HG03469 (cell line): ENCODE measurements around the gene MCFD2.
"Not testable (repeated sequence)": the region's sequence is repeated elsewhere in the genome, so short reads cannot be mapped to it uniquely, and the experiment has no call there.

Source experiments
- ATAC-seq: cut with Tn5 transposase; IDR thresholded peaks from one replicate; pipeline ENCODE4 v1.9.1; 2021; ENCODE audit warnings: mild to moderate bottlenecking, moderate library complexity, moderate number of reproducible peaks; ENCODE audit not compliant: unreplicated experiment

The MCFD2 gene

DNA sequence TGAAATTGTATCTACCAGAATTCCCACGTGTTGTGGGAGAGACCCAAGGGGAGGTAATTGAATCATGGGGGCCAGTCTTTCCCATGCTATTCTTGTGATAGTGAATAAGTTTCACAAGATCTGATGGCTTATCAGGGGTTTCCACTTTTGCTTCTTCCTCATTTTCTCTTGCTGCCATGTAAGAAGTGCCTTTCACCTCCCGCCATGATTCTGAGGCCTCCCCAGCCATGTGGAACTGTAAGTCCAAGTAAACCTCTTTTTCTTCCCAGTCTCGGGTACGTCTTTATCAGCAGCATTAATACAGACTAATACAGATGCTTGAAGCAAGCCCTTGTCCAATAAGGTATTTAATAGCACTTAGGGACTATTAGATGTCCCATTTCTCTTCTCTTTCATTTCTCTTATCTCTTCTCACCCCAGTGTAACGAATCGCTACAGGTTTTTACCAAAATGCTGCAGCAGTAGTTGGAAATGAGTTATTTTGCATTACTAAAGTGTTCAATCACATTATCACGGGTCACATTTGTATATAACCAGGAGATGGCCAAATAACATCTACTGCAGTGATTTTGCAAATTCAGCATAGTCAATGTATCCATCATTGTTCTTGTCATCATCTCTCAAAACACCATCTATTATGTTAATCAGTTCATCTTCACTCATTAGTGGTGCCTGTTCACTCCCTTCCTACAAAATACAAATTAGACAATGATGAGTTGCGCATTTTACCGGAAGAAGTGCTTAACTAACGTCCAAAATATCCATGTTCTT lies 10.5 kb downstream of the MCFD2 start:
- ATAC-seq = not testable (repeated sequence)

DNA sequence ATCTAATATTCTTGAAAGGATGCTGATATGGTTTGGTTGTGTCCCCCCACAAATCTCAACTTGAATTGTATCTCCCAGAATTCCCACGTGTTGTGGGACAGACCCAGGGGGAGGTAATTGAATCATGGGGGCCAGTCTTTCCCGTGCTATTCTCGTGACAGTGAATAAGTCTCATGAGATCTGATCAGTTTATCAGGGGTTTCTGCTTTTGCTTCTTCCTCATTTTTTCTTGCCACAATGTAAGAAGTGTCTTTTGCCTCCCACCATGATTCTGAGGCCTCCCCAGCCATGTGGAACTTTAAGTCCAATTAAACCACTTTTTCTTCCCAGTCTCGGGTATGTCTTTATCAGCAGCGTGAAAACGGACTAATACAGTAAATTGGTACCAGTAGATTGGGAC lies 12.6 kb downstream of the MCFD2 start:
- not testable (repeated sequence) for ATAC-seq

DNA sequence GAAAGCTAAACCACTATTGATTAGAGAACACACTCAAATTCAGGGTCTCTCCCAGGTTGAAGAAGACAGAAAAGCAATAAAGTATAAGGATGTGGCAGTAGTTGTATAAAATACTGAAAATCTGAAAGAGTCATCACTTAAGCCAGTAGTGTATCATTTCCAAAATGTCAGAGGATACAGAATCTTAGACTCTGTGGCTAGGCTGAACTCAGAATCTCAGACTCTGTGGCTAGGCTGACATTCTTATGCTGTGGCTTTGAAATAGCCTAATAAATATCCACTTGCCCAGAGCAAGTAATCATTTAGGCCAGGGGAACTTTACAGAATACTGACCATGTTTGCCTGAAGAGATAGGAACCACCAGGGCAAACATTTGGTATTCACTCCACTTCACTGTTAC lies 13.1 kb downstream of the MCFD2 start:
- no peak for ATAC-seq

DNA sequence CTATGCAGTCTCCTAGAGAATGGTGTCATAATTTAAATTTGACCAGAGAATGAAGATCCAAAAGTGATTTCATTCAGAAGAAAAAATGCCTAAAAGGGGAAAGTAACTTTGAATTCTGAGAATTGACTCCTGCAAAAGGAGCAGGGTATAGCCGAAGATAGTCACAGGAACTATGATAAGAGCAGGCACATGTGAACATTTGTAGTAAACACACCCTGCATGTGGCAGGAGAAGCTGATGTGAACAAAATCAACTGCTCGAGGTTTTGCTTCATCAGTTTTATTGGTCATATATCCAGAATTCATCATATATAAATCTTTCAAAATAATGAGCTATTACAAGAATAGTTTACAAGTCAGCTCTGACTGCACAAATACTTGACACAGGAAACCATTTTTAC lies 14.0 kb downstream of the MCFD2 start:
- no peak for ATAC-seq

DNA sequence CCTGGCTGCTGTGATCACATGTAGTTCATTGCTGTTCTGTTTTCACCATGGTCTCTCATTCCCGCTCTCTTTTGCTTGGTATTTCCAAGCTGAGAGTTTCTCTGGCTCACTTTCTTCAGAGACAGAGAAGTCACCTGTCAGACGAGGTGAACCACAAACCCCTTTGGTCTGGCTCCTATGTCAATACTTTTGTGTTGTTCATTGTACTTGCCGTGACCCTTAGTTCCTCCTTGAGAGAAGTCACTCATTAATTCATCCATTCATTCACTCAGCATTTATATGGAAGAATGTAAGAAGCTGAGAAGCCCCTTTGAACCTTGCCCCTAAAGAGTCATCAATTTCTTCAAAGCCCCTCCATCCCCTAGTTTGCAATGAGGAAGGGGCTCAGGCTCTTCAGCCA lies 15.2 kb downstream of the MCFD2 start:
- no peak for ATAC-seq

DNA sequence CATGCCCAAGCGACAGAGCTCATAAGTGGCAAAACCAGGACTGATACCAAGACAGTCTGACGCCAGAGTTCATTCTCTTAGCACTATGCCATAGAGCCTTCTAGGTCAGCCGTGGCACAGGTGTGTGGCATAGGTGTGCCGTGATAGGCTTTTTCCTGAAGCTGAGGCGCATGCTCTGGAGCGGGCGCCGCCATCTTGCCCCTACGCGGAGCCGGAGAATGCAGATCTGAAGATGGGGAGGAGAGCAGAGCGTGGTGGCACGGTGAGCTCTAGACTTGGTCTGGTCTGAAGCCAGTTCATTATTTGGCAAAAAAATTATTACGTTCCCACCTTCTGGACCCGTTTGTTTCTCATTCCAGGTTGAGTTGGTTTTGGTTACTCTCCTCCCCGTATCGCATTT lies 16.6 kb downstream of the MCFD2 start:
- ATAC-seq = no peak

DNA sequence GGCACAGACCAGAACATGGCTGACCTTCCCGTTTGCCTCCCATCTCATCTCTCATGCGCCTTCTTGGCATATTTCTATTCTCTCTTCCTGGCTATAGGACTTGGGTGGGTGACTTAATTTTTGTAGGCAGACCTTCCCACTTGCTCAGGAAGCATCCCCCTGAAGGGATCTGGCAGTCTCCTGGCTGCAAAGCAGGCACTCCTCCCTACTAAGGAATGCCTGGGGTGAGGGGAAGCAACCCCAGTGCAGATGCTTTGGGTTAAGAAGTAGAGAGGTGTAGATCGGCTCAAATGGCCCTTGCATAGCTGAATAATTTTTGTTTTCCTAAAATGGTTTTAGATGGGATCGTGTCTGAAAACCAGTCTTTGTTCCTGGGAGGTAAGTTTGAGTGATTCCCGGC lies 17.6 kb downstream of the MCFD2 start:
- no peak for ATAC-seq

DNA sequence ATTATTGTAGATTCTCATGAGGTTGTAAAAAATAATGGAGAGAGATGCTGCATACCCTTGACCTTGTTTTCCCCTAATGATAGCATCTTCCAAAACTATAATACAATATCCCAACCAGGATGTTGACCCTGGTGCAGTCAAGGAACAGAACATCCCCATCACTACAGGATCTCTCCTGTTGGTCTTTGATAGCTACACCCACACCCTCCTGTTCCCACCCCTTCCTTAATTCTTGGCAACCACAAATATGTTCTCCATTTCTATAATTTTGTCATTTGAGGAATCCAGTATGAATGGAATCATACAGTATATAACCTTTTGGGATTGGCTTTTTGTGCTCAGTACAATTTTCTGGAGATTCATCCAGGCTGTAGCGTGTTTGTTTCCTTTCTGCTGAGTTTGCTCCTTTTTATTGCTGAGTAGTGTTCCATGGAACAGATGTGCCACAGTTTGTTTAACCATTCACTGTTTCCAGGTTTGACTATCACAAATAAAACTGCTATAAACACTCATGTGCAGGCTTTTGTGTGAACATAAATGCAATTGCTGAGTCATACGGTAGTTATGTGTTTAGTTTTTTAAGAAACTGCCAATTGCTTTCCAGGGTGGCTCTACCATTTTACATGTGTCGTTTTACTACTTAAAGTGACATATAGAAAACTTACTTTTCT lies 22.2 kb downstream of the MCFD2 start:
- ATAC-seq = no peak

DNA sequence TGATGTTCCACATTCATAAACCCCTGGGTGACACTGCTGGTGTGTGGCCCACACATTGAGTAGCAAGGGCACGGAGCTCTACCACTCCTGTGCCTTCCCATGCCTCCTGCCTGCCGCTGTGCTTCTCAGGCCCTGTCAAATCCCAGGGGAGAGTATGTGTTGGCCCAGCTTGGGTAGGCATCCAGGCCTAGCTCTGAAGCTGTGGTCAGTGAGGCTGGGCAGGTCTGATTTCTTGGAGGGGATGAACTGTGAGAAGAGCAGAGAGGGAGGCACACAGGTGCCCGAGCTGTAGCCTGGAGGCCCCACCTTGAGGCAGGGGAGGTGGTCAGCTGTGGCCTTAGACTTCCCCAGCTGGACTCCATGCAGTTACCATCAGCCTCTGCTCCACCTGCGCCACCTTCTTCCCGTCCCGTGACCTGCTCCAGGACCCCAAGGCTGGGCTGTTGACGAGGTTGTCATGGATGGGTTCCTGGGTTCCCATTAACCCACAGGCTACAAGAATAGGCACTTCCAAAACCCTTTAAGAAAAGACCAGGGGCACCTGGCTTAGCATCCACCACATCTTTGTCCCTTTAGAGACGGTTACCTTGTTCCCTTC lies 23.6 kb downstream of the MCFD2 start:
- ATAC-seq = no peak

DNA sequence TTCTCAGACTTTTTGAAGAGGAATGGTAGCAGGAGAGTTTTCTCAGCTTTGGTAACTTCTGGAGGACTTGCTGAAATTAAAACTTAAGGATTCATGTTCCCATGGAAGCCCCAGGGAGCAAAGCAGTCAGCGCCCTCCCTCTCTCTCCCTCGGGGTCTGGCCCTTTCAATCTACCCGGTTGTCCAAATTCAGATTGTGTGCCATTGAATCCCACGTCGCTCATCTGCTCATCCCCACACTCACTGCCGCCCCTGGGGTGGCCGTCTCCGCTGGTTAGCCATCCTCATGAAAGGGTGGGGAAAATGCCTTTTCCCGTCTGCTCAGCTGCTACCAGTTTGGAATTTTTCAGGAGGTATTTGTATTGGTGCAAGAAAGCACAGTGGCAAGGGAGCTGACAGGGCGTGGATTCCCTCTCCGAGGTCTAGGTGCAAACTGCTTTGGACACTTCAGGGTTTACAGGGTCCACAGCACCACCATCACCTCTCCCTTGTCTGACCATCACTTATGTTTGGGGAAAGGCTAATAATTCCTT lies 27.1 kb downstream of the MCFD2 start:
- ATAC-seq = no peak

DNA sequence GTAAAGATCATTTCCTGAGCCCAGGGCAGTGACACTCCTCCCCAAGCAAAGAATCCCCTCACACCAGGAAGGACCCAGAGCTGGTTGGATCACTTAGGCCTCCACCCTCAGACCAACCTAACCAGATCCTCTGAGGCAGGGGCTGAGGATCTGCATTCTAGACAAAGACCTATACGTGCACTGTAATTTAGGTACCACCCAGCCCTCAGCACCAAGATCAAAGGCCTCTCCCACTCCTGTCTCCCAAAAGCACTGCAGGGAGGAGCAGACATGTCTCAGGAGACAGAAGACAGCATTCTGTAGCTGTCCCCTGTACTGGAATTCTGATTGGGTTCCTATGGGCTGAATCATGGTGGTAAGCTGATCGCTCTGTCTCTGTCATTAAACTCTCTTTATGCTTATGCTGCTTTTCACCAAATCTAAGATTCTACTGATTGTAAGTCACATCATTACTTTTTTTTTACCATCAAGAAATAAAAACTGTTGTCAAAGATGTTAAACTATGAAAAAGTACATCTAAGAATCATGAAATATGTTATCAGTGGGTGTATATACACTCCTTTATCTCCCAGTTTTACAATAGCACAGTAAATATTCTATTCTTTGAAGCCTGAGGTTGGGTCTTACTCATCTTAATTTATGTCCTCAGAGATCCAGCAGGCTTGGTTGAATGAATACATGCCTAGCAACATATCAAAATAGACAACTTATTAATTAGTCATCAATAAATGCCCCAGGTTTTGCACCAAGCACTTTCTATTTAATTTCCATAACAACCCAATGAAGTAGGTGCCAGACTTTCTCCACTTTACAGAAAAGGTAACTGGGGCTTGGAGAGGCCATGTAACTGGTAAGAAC lies 28.3 kb downstream of the MCFD2 start:
- no peak for ATAC-seq

- ATAC-seq = no peak
Observed at GRCh38 chr2:46886268-46887027, 29.2 kb downstream of the MCFD2 start.

DNA sequence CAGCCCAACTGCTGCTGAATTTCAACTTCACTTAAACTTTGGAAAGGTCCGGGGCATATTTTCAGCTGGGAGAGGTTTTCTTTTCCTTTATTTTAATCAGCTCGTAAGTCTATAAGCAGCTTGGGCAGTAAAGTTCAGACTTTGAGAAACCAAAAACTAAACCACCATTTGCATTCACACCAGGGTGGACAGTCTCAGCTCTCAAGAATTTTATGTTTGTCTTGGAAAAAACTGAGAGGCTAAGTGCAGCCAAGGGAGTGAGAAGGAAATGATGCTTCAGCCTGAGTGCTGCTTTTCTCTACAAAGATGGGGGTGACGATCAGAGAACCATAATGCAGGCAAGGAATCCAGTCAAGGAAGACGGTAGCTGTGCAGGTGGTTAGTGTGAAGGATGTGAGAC lies 30.2 kb downstream of the MCFD2 start:
- no peak for ATAC-seq

DNA sequence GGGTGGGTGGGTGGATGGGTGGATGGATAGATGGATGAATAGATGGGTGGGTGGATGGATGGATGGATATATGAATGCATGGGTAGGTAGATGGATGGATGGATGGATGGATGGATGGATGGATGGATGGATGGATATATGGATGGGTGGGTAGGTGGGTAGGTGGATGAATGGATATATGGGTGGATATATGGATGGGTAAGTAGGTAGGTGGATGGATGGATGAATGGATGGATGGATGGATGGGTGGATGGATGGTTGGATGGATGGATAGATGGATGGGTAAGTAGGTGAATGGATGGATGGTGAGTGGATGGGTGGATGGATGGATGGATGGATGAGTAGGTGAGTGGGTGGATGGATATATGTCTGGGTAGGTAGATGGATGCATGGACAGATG lies 36.1 kb downstream of the MCFD2 start:
- no peak for ATAC-seq

- ATAC-seq = no peak
Observed at GRCh38 chr2:46878886-46879285, 36.7 kb downstream of the MCFD2 start.

- no peak for ATAC-seq
Observed at GRCh38 chr2:46878240-46878877, 37.2 kb downstream of the MCFD2 start.

- no peak for ATAC-seq
Observed at GRCh38 chr2:46877619-46878113, 37.9 kb downstream of the MCFD2 start.

GRCh38 chr2:46876741-46877384 lies 38.7 kb downstream of the MCFD2 start:
- no peak for ATAC-seq
